Stomach (tissue), 9 donors: ENCODE data around the gene CFAP61. TPM values are rescaled to one million over a fixed set of nuclear protein-coding genes. Genes with fewer than 3 reads are reported as not detected.

ENCODE experiments used
- DNase-seq, 2 donors: peaks; one replicate each; pipeline versions ENCODE4 v3.0.0 to v3.0.0-alpha.2; 2013 to 2019
- H3K27ac ChIP-seq, 5 donors: fragments of 200-600 bp in 4 of 5; sonication (generic) in 4 of 5; one replicate each; pipeline ENCODE4 v1.5.1; 2013 to 2019; ENCODE audit warnings: mild to moderate bottlenecking in 1 of 5, moderate library complexity in 1 of 5
- H3K27me3 ChIP-seq, 3 donors: fragments of 200-600 bp; sonication (generic); one replicate each; pipeline ENCODE4 v1.5.1; 2017 to 2019; ENCODE audit warnings: mixed run types in 1 of 3
- H3K36me3 ChIP-seq, 4 donors: fragments of 200-600 bp; sonication (generic); 1 replicate in 3 of 4; 2 replicates in 1 of 4; pipeline ENCODE4 v1.5.1; 2016 to 2019
- H3K4me1 ChIP-seq, 4 donors: fragments of 200-600 bp; sonication (generic); one replicate each; pipeline ENCODE4 v1.5.1; 2016 to 2019
- H3K4me3 ChIP-seq, 4 donors: fragments of 200-600 bp; sonication (generic) in 3 of 4; one replicate each; pipeline ENCODE4 v1.5.1; 2016 to 2019; ENCODE audit warnings: mild to moderate bottlenecking in 1 of 4
- H3K9me3 ChIP-seq, 4 donors: fragments of 200-600 bp; sonication (generic); one replicate each; pipeline ENCODE4 v1.5.1; 2016 to 2019
- EP300 ChIP-seq: sonication (generic); formaldehyde crosslinking; IDR thresholded peaks from one replicate; pipeline ENCODE4 v1.6.1; 2017; ENCODE audit warnings: antibody characterized with exemption
- POLR2A ChIP-seq, 4 donors: fragments of 450-650 bp; IDR thresholded peaks; one replicate each; pipeline ENCODE4 v1.6.1; 2016; ENCODE audit warnings: antibody characterized with exemption in 4 of 4, control low read depth in 2 of 4, mild to moderate bottlenecking in 1 of 4, moderate library complexity in 1 of 4
- POLR2AphosphoS5 ChIP-seq, 3 donors: sonication (generic); formaldehyde crosslinking; IDR thresholded peaks; one replicate each; pipeline ENCODE4 v1.6.1; 2016; ENCODE audit warnings: antibody characterized with exemption in 3 of 3
- WGBS, 5 donors: extraction: QIAGEN DNeasy Blood & Tissue Kit in 3 of 5; methylation state at CpG; one replicate each; pipeline versions ENCODE4 v1.1.5 to v1.1.7; 2013 to 2018; 5-methylcytosine and 5-hydroxymethylcytosine counted together
- intact Hi-C: fragments of 100-400 bp; cut with DNase I; formaldehyde crosslinking; loops from one replicate; pipeline ENCODE4 v1.15.1; 2023; ENCODE audit warnings: low total_unique reads
- polyA plus RNA-seq, 3 donors: library from polyadenylated mRNA; stranded (reverse); fragments of 200-250 nt; gene quantifications; one replicate each; pipeline ENCODE4 v1.2.3, GENCODE V29; 2013
- total RNA-seq, 5 donors: library from RNA; depleted of rRNA; stranded (reverse); fragments of >200 nt; gene quantifications; one replicate each; pipeline versions ENCODE4 v1.1.0 to v1.2.3, GENCODE V29; 2014 to 2016
- TF ChIP-seq, protein P1 (sequence below), 7 experiments: fragments of 450-650 bp in 4 of 7; fragments of 200-600 bp in 3 of 7; sonication (generic) in 3 of 7; IDR thresholded peaks; one replicate each; pipeline ENCODE4 v1.5.1; 2016 to 2019; ENCODE audit warnings: antibody characterized with exemption in 7 of 7, control low read depth in 2 of 7, mild to moderate bottlenecking in 1 of 7
- donor health status: healthy with polysubstance abuse.
- donor health status: Bipolar disorder and iron deficiency.
- donor health status: healthy.

Gene CFAP61
- total and polyA plus RNA-seq, 8 donors: not detected

DNA sequence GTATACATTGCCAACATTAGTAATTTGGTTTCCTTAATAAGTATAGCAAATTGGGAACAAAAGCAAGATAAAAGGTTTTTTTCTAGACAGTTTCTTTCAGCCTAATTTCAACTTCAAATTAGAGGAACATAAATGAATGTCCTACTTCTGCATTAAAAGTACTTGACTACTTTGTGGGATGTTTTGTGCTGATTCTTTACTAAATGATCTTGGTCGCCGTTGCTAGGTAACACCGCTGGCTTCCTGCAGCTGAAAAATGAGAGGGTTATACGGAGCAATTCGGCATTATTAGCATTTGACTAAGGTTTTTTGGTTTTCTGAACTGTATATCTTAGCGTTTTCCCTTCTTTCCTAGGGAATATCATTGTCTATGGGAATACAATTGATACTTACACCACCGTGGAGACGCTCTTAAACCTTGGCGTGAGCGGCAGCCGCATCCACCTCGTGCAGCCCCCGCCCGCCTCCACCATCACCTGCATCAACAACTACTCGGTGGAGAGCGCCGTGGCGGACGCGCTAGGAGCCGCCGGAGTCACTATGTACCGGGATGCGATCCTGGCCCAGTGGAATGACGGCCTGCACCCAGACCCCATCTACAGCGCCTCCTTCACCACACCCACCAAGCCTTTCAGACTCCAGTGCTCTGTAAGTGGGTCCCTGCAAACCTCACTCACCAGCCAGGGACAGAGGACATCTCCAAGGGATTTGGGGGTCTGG, 224.6 kb downstream of the CFAP61 start:
- Histone ChIP-seq H3K27me3 (peaks cover 0 to 17% (median 5%) of the 10 kb centered on the region in 3 donors), H3K4me1 (peaks cover 0 to 6% (median 0%) of the 10 kb centered on the region in 4 donors), H3K4me3 (no peak overlapping the region), H3K9me3 (no peaks in the 10 kb centered on the region), H3K27ac (no peak overlapping the region), H3K36me3 (no peaks in the 10 kb centered on the region)
- WGBS, 5 donors: 25 to 46% (median 34%) methylated on average over 26 of the region's 26 CpGs
- TF ChIP-seq POLR2AphosphoS5 (IDR thresholded peaks at IDR 0.05): no peak
- intact Hi-C loops: no loop called here
- peak in 1 of 2 donors; percentile 30 for DNase-seq

DNA sequence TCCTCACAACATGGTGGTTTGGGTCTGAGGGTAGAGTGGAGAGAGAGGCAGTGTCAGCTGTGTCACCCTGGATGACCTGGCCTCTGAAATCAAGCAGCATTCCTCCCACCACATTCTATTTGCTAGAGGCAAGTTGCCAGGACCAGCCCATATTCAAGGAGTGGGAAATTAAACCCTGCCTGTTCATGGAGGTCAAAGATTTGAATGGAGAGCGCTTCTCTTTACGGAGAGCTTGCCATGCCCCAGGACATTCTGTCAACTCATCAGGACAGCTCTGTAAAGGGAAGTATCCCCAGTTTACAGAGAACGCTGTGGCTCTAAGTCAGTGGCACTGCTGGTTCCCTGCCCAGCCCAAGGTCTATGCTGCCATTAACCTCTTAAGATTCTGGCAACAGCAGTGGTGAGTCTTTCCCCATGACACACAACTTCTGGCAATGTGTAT, 225.6 kb downstream of the CFAP61 start:
- H3K4me1 ChIP-seq: peaks cover 0 to 6% (median 0%) of the 10 kb centered on the region in 4 donors
- intact Hi-C loops: no loop called here
- H3K36me3 ChIP-seq: no peaks in the 10 kb centered on the region
- 74 to 94% (median 81%) methylated on average over 3 of the region's 3 CpGs for WGBS, 5 donors
- peaks cover 0 to 17% (median 5%) of the 10 kb centered on the region in 3 donors for H3K27me3 ChIP-seq
- TF ChIP-seq POLR2AphosphoS5 (IDR thresholded peaks at IDR 0.05): no peak
- no peak for TF ChIP-seq POLR2A (IDR thresholded peaks at IDR 0.05)
- TF ChIP-seq, protein P1, sequence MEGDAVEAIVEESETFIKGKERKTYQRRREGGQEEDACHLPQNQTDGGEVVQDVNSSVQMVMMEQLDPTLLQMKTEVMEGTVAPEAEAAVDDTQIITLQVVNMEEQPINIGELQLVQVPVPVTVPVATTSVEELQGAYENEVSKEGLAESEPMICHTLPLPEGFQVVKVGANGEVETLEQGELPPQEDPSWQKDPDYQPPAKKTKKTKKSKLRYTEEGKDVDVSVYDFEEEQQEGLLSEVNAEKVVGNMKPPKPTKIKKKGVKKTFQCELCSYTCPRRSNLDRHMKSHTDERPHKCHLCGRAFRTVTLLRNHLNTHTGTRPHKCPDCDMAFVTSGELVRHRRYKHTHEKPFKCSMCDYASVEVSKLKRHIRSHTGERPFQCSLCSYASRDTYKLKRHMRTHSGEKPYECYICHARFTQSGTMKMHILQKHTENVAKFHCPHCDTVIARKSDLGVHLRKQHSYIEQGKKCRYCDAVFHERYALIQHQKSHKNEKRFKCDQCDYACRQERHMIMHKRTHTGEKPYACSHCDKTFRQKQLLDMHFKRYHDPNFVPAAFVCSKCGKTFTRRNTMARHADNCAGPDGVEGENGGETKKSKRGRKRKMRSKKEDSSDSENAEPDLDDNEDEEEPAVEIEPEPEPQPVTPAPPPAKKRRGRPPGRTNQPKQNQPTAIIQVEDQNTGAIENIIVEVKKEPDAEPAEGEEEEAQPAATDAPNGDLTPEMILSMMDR (IDR thresholded peaks at IDR 0.05): no peak
- no peak for TF ChIP-seq EP300
- DNase-seq: no peak
- H3K4me3 ChIP-seq: no peak overlapping the region
- no peaks in the 10 kb centered on the region for H3K9me3 ChIP-seq
- no peak overlapping the region for H3K27ac ChIP-seq

DNA sequence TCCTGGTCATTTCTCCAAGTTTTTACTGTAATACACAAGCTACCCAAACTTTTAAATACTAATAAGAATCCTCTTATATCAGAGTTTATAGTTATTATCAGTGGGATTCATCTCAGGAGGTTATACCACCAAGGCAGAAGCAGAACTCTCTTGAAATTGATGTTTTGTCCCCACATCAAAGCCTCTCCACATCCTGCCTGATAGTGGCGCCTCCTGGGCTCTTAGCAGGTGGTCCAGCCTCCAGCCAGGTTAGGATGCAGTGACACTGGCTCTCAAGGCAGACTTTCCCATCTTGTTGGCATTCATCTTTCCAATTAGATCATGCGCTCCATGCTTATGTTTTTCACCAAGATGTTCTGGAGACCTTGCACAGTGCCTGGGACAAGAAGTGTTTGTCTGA, 233.7 kb downstream of the CFAP61 start:
- 58 to 71% (median 63%) methylated on average over 2 of the region's 2 CpGs for WGBS, 5 donors

DNA sequence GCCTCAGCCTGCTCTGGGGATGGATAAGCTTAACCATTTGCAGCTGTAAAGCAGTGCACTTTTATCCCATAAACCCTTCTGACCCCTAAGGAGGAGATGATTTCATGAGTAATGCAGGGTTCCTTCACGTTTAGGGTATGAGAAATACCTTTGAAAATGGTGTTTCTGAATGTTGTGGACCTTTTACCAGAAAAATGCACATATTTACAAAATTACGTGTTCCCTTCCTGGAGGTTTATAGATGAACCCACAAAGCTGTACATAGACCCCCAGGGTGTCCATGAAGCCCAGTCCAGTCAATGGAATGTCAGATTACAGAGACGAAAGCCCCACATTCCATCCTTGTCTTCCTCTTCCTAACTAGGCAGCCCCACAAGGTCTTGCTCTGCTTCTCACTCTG, 237.0 kb downstream of the CFAP61 start:
- H3K36me3 ChIP-seq: no peaks in the 10 kb centered on the region
- intact Hi-C loops: no loop called here
- TF ChIP-seq POLR2A (IDR thresholded peaks at IDR 0.05): no peak
- TF ChIP-seq POLR2AphosphoS5 (IDR thresholded peaks at IDR 0.05): no peak
- TF ChIP-seq EP300: no peak
- TF ChIP-seq, protein P1 (IDR thresholded peaks at IDR 0.05): no peak
- no peaks in the 10 kb centered on the region for H3K4me1 ChIP-seq
- WGBS, 5 donors: 70 to 87% (median 75%) methylated on average over 3 of the region's 3 CpGs
- DNase-seq: no peak
- no peak overlapping the region for H3K27ac ChIP-seq
- no peak overlapping the region for H3K4me3 ChIP-seq
- H3K9me3 ChIP-seq: no peaks in the 10 kb centered on the region
- H3K27me3 ChIP-seq: no peaks in the 10 kb centered on the region

More for the DNA sequence above, 233.7 kb downstream of the CFAP61 start:
- no peak for TF ChIP-seq EP300
- H3K27me3 ChIP-seq: no peaks in the 10 kb centered on the region
- no peak overlapping the region for H3K27ac ChIP-seq
- intact Hi-C loops: no loop called here
- H3K4me1 ChIP-seq: no peaks in the 10 kb centered on the region
- H3K36me3 ChIP-seq: no peaks in the 10 kb centered on the region
- no peak overlapping the region for H3K4me3 ChIP-seq
- DNase-seq: no peak
- H3K9me3 ChIP-seq: peaks cover 0 to 5% (median 2%) of the 10 kb centered on the region in 4 donors

DNA sequence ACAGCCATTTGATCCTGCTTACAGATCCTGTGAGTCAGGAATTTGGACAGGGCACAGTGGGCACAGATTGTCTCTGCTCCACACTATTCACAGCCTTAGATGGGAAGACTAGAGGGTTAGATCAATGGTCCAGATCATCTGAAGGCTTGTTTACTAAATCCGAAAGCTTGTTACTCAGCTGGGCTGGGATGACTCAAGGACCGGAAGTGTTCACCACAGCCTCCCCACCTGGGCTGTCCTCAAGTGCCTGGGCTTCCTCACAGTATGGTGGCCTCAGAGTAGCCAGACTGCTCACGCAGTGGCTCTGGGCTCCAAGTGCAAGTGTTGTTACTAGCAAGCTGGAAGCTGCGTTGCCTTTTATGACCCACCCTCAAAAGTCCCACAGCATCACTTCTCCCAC, 240.1 kb downstream of the CFAP61 start:
- 79 to 94% (median 92%) methylated on average over 2 to 4 of the region's 4 CpGs for WGBS, 5 donors
- H3K4me3 ChIP-seq: no peak overlapping the region
- TF ChIP-seq POLR2A (IDR thresholded peaks at IDR 0.05) (no peak), EP300 (no peak), POLR2AphosphoS5 (IDR thresholded peaks at IDR 0.05) (no peak)
- TF ChIP-seq, protein P1 (IDR thresholded peaks at IDR 0.05): no peak
- H3K9me3 ChIP-seq: no peaks in the 10 kb centered on the region
- no peaks in the 10 kb centered on the region for H3K36me3 ChIP-seq
- intact Hi-C loops: no loop called here
- DNase-seq: no peak
- H3K4me1 ChIP-seq: no peaks in the 10 kb centered on the region
- H3K27ac ChIP-seq: no peak overlapping the region
- H3K27me3 ChIP-seq: peaks cover 0 to 4% (median 0%) of the 10 kb centered on the region in 3 donors
